Endothelial cell of umbilical vein (primary cell): Measurements from ENCODE around the gene HPS4. TPM values are rescaled to one million over a fixed set of nuclear protein-coding genes. Genes with fewer than 3 reads are reported as not detected.

Experiments
- BruUV-seq: library from RNA; stranded (reverse); fragments of 400-500 nt; replicated peaks from 2 replicates; lab custom pipeline; 2021; lab: Mats Ljungman, UMichigan
- CTCF ChIA-PET: fragments of 300-600, 350-600 bp; sonication (Branson Sonifier 250); formaldehyde crosslinking; loops from one replicate; lab custom pipeline; 2021; ENCODE audit warnings: antibody characterized with exemption, inconsistent platforms; lab: Charles Lee
- POLR2A ChIA-PET: fragments of 300-600, 350-600 bp; sonication (Branson Sonifier 250); formaldehyde crosslinking; loops from one replicate; lab custom pipeline; 2021; ENCODE audit warnings: antibody characterized with exemption, inconsistent platforms; lab: Charles Lee
- DNase-seq: peaks from one replicate; pipeline ENCODE4 v3.0.0-alpha.2; 2011; ENCODE audit warnings: low read depth, low spot score
- FAIRE-seq: peaks from 2 replicates; lab custom pipeline; 2011; peaks lifted over from hg19 to GRCh38; lab: Jason Lieb, UNC
- H2AFZ ChIP-seq: 2 replicates; pipeline ENCODE4 v1.6.0; 2012; ENCODE audit warnings: low read depth, low read length, control low read depth, inconsistent platforms
- H3K27ac ChIP-seq: 2 replicates; pipeline ENCODE4 v1.5.1; 2011; ENCODE audit warnings: low read depth, mild to moderate bottlenecking, control low read depth, low read length, moderate library complexity; ENCODE audit not compliant: insufficient read depth
- H3K27me3 ChIP-seq, 2 experiments: 2 replicates each; pipeline versions ENCODE4 v1.6.0 to v1.6.1; 2011; ENCODE audit warnings: low read length in 2 of 2, mixed read lengths in 1 of 2; ENCODE audit not compliant: control insufficient read depth in 2 of 2, insufficient read depth in 2 of 2
- H3K36me3 ChIP-seq, 2 experiments: 2 replicates in 1 of 2; 3 replicates in 1 of 2; pipeline ENCODE4 v1.5.1; 2011; ENCODE audit warnings: low read length in 2 of 2, mild to moderate bottlenecking in 1 of 2, moderate library complexity in 1 of 2; ENCODE audit not compliant: control insufficient read depth in 2 of 2, insufficient read depth in 2 of 2; ENCODE audit errors: extremely low read depth in 1 of 2
- H3K4me1 ChIP-seq: 3 replicates; pipeline ENCODE4 v1.5.1; 2011; ENCODE audit warnings: mild to moderate bottlenecking, low read length; ENCODE audit not compliant: control insufficient read depth, insufficient read depth; ENCODE audit errors: extremely low read depth
- H3K4me2 ChIP-seq: 2 replicates; pipeline ENCODE4 v1.6.1; 2011; ENCODE audit warnings: low read length, control low read depth, mixed read lengths; ENCODE audit not compliant: insufficient read depth
- H3K4me3 ChIP-seq, 3 experiments: fragments of 200-600 bp in 1 of 3; sonication (generic), shearing (Covaris generic) in 1 of 3; replicated peaks in 1 of 3; 2 replicates each; pipeline ENCODE4 v1.5.1; 2011 to 2016; ENCODE audit warnings: control low read depth in 3 of 3, low read length in 3 of 3, mild to moderate bottlenecking in 2 of 3, inconsistent platforms in 1 of 3, low read depth in 1 of 3, moderate library complexity in 1 of 3; ENCODE audit not compliant: insufficient read depth in 1 of 3
- H3K79me2 ChIP-seq: 2 replicates; pipeline ENCODE4 v1.6.0; 2012; ENCODE audit warnings: low read length, inconsistent platforms; ENCODE audit not compliant: control insufficient read depth, insufficient read depth
- H3K9ac ChIP-seq: replicated peaks from 2 replicates; pipeline ENCODE3; 2011; ENCODE audit warnings: low read length, control low read depth; ENCODE audit not compliant: insufficient read depth; ENCODE audit errors: extremely low read depth
- H3K9me1 ChIP-seq: replicated peaks from 3 replicates; pipeline ENCODE4 v1.6.0; 2011; ENCODE audit warnings: mild to moderate bottlenecking, low read length; ENCODE audit not compliant: control insufficient read depth, insufficient read depth; ENCODE audit errors: extremely low read depth
- H3K9me3 ChIP-seq: replicated peaks from 2 replicates; pipeline ENCODE4 v1.5.1; 2012; ENCODE audit warnings: low read length, inconsistent platforms; ENCODE audit not compliant: control insufficient read depth, insufficient read depth
- H4K20me1 ChIP-seq: replicated peaks from 2 replicates; pipeline ENCODE3; 2011; ENCODE audit warnings: mild to moderate bottlenecking, low read length; ENCODE audit not compliant: control insufficient read depth, insufficient read depth; ENCODE audit errors: extremely low read depth
- CTCF ChIP-seq, 2 donors: IDR thresholded peaks; 1 replicate in 1 of 2; 2 replicates in 1 of 2; pipeline ENCODE4 v1.5.1; 2011; ENCODE audit warnings: low read length in 2 of 2, mild to moderate bottlenecking in 2 of 2, moderate library complexity in 2 of 2, control low read depth in 1 of 2, inconsistent platforms in 1 of 2, low read depth in 1 of 2; ENCODE audit not compliant: insufficient read depth in 1 of 2; ENCODE audit errors: extremely low read depth in 1 of 2
- EZH2 ChIP-seq: IDR thresholded peaks from 2 replicates; pipeline ENCODE4 v1.6.1; 2012; ENCODE audit warnings: borderline replicate concordance, low read depth, mild to moderate bottlenecking, moderate library complexity, low read length, inconsistent platforms; ENCODE audit not compliant: severe bottlenecking
- FOS ChIP-seq: IDR thresholded peaks from 2 replicates; pipeline ENCODE4 v1.6.1; 2011; ENCODE audit warnings: mild to moderate bottlenecking, low read length, moderate library complexity, borderline replicate concordance; ENCODE audit not compliant: insufficient read depth
- GATA2 ChIP-seq: IDR thresholded peaks from 2 replicates; pipeline ENCODE4 v1.7.0; 2011; ENCODE audit warnings: low read depth, mild to moderate bottlenecking, moderate library complexity, mixed read lengths, low read length; ENCODE audit not compliant: insufficient read length, insufficient read depth
- JUN ChIP-seq: IDR thresholded peaks from 2 replicates; pipeline ENCODE4 v1.6.1; 2011; ENCODE audit warnings: borderline replicate concordance, low read depth; ENCODE audit not compliant: insufficient read length, insufficient read depth
- MAX ChIP-seq: IDR thresholded peaks from 2 replicates; pipeline ENCODE4 v1.6.1; 2011; ENCODE audit not compliant: insufficient read depth, insufficient read length
- MYC ChIP-seq: IDR thresholded peaks from one replicate; pipeline ENCODE4 v1.6.1; 2011; ENCODE audit warnings: mild to moderate bottlenecking, low read depth, low read length
- POLR2A ChIP-seq: IDR thresholded peaks from 2 replicates; pipeline ENCODE4 v1.6.1; 2012; ENCODE audit warnings: low read depth, mild to moderate bottlenecking, control low read depth, low read length
- POLR2AphosphoS5 ChIP-seq: IDR thresholded peaks from 2 replicates; pipeline ENCODE4 v1.6.1; 2012; ENCODE audit warnings: low read depth, mild to moderate bottlenecking, control low read depth, low read length, moderate library complexity; ENCODE audit not compliant: insufficient read depth
- dilution Hi-C: fragments of 300-500 bp; cut with MboI; formaldehyde crosslinking; loops from one replicate; pipeline ENCODE4 v1.15.0; 2019; ENCODE audit warnings: low sequenced_read_pairs; ENCODE audit not compliant: extremely low pct_ligation_motif_present
- intact Hi-C: fragments of 100-400 bp; cut with micrococcal nuclease; formaldehyde crosslinking; loops from one replicate; pipeline ENCODE4 v1.10.0; 2022
- polyA plus RNA-seq, 4 experiments: library from polyadenylated mRNA; depleted of rRNA in 3 of 4; stranded (reverse) in 3 of 4; unstranded in 1 of 4; fragments of >200 nt; gene quantifications; 2 replicates each; pipeline versions ENCODE4 v1.2.1 to v1.2.3, GENCODE V29; 2011 to 2012; ENCODE audit warnings: missing spikeins in 1 of 4
- total RNA-seq: library from RNA; stranded (reverse); gene quantifications from 2 replicates; pipeline ENCODE4 v1.2.3, GENCODE V29; 2021

Gene HPS4
- total and polyA plus RNA-seq, 2 donors (not counting 3 experiments of a cell fraction or from before 2014, with no cell fraction given): 28.4 to 29.7 TPM

- Histone ChIP-seq H3K27ac (peak overlapping the region; percentile 39), H4K20me1 (no peaks in the 10 kb centered on the region), H3K4me2 (no peak overlapping the region), H3K79me2 (peaks cover 6% of the 10 kb centered on the region), H3K9ac (no peak overlapping the region), H3K4me3 (no peak overlapping the region), H3K4me1 (peaks cover 27% of the 10 kb centered on the region), H3K9me3 (no peaks in the 10 kb centered on the region), H2AFZ (no peak overlapping the region), H3K9me1 (no peaks in the 10 kb centered on the region), H3K36me3 (peaks cover 30% of the 10 kb centered on the region in 2 experiments), H3K27me3 (no peaks in the 10 kb centered on the region)
- CTCF ChIA-PET: interaction anchor here (0.5 to 2.1 kb wide), 17 partner anchors 9 to 170 kb away, joined by 3 to 17 read pairs (median 4); partner anchors contain the start of genes HPS4, SRRD and TFIP11
- intact Hi-C loops (loop anchor here (1.0 kb wide), 1 partner anchor 162 kb away; no protein-coding TSS in a partner anchor), dilution Hi-C loops (no loop called here)
- POLR2A ChIA-PET: interaction anchor here (0.7 kb wide), 1 partner anchor 13 kb away, joined by 6 read pairs; no protein-coding TSS in a partner anchor
- BruUV-seq: no TSS peak
- TF ChIP-seq CTCF (IDR thresholded peaks at IDR 0.05; ENCODE audit: extremely low read depth in 1 of 2, insufficient read depth in 1 of 2, low read depth in 1 of 2, low read length in 2 of 2): peak; percentile 63 to 76
- TF ChIP-seq FOS: no peak
- FAIRE-seq: peak; percentile 59
- DNase-seq: peak; percentile 64
These were observed 19.3 kb upstream of the HPS4 start for GRCh38 chr22:26502688-26503561.

GRCh38 chr22:26501996-26502395 lies 18.4 kb upstream of the HPS4 start:
- POLR2A ChIA-PET: no interaction called here
- no peaks in the 10 kb centered on the region for H3K27me3 ChIP-seq
- no peak for FAIRE-seq
- intact Hi-C loops: no loop called here
- peaks cover 27% of the 10 kb centered on the region for H3K4me1 ChIP-seq
- no peak overlapping the region for H3K4me2 ChIP-seq
- H3K36me3 ChIP-seq: peaks cover 30 to 31% of the 10 kb centered on the region in 2 experiments
- no peaks in the 10 kb centered on the region for H3K9me3 ChIP-seq
- CTCF ChIA-PET: interaction anchor here (0.7 to 1.6 kb wide), 6 partner anchors 14 to 138 kb away, joined by 3 to 6 read pairs (median 3); partner anchors contain the start of genes HPS4 and SRRD
- H3K9me1 ChIP-seq: no peaks in the 10 kb centered on the region
- no peak overlapping the region for H3K9ac ChIP-seq
- H3K4me3 ChIP-seq: no peak overlapping the region
- no peak for DNase-seq
- no peaks in the 10 kb centered on the region for H4K20me1 ChIP-seq
- H3K79me2 ChIP-seq: peaks cover 6% of the 10 kb centered on the region
- no peak for TF ChIP-seq MYC
- TF ChIP-seq JUN: no peak
- TF ChIP-seq POLR2AphosphoS5: no peak
- TF ChIP-seq FOS: no peak
- no peak for TF ChIP-seq CTCF (IDR thresholded peaks at IDR 0.05; ENCODE audit: extremely low read depth in 1 of 2, insufficient read depth in 1 of 2, low read depth in 1 of 2, low read length in 2 of 2)
- no peak for TF ChIP-seq GATA2
- TF ChIP-seq POLR2A: no peak
- TF ChIP-seq EZH2: no peak
- TF ChIP-seq MAX: no peak
- no TSS peak for BruUV-seq
- no peak overlapping the region for H2AFZ ChIP-seq
- peak overlapping the region; percentile 40 for H3K27ac ChIP-seq
- dilution Hi-C loops: no loop called here
